ENCODE results near the gene CTSF.
"Not testable (repeated sequence)": the region's sequence is repeated elsewhere in the genome, so short reads cannot be mapped to it uniquely, and the experiment has no call there.

Gene CTSF

DNA sequence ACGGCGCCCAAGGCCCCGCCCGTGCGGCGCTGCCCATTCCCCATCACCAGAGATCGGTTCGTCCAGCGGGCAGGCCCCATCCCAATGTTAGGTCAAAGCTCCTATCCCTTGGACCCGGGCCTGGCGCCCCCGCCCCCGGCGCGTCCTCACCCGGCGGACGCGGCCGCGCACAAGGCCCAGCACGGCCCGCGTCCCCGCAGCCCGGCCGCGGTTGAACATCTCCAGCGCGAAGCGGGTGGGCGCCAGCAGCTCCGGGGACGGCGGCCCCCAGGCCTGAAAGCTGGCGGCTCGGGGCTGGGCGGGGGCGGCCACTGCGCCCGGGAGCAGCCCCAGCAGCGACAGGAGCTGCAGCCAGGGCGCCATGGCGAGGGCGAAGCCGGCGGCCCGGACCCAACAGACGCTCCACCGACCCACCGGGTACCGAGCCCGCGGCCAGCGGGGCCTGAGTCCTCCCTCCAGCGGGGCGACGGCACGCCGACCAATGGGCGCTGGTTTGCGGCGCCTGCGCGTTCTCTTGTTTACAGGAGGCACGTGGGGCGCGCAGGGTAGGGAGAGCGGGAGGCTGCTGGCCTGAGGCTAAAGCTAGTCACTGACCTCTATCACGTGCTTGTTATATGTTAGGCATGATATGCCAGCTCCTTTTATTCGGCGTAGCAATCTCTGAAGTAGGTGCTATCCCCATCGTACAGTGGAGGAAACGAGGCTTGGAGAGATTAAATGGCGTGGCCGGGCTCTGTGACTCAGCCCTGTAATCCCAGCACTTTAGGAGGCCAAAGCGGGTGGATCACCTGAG, at the start of gene CTSF:
Gene CTSF (minus strand): TSS at position 483 of the 793 bp plus-strand sequence. CDS start 120 bp downstream, at position 363.
- no peaks in the 10 kb centered on the region for H3K36me3 ChIP-seq (ENCODE audit: control insufficient read depth in 2 of 2, insufficient read depth in 2 of 2, low read length in 2 of 2)
- no peak within 1 kb of the TSS for H3K27ac ChIP-seq (ENCODE audit: low read depth in 2 of 2, low read length in 2 of 2)
- peaks cover 4% of the 10 kb centered on the region in 2 donors for H3K4me1 ChIP-seq (ENCODE audit: control insufficient read depth in 2 of 2, insufficient read depth in 2 of 2, low read length in 2 of 2)
- peak within 1 kb of the TSS in 1 of 2 donors; percentile 48 for H3K9ac ChIP-seq (ENCODE audit: low read depth in 1 of 2, low read length in 2 of 2)
- no peaks in the 10 kb centered on the region for H3K9me3 ChIP-seq (ENCODE audit: control insufficient read depth in 2 of 2, low read length in 2 of 2)
- peak within 1 kb of the TSS; percentile 57 to 67 for H3K4me3 ChIP-seq (ENCODE audit: low read length in 2 of 2)
- H3K27me3 ChIP-seq (ENCODE audit: control insufficient read depth in 2 of 2, insufficient read depth in 2 of 2, low read length in 2 of 2): no peaks in the 10 kb centered on the region

DNA sequence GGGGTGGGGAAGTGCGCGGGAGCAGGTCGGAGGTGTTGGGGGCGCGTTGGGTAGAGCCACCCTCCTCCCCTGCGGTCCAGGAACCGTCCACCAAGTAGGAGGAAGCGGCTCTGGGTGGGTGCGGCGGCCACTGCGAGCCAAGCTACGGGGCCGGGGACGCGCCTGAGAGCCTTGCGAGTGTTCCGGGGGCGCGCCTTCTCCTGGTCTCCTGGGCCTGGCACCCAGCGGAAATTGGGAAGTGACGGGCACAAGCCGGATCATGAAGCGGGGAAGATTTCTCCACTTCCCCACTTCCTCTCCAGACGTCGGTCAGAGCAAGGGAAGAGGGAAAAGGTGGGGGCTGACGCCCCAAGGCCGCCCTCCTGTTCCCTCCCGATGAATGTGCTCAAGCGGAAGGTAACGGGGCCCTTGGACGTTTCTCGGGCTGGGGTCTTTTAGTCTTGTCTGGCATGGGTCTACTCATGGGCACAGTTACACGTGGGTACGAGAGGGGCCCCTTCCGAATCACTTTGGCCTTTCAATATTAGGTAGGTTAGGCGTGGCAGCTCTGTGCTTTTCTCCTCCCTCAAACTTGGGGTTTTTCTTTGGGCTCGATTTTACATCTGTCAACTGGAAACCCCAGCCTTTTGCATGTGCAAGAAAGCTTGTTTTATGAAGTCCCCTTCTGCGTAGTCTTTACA, 48.9 kb upstream of the CTSF start:
- H3K4me1 ChIP-seq (ENCODE audit: control insufficient read depth in 2 of 2, insufficient read depth in 2 of 2, low read length in 2 of 2): peaks cover 19 to 21% of the 10 kb centered on the region in 2 donors
- no peaks in the 10 kb centered on the region for H3K27me3 ChIP-seq (ENCODE audit: control insufficient read depth in 2 of 2, insufficient read depth in 2 of 2, low read length in 2 of 2)
- peak overlapping the region; percentile 87 to 100 for H3K9ac ChIP-seq (ENCODE audit: low read depth in 1 of 2, low read length in 2 of 2)

DNA sequence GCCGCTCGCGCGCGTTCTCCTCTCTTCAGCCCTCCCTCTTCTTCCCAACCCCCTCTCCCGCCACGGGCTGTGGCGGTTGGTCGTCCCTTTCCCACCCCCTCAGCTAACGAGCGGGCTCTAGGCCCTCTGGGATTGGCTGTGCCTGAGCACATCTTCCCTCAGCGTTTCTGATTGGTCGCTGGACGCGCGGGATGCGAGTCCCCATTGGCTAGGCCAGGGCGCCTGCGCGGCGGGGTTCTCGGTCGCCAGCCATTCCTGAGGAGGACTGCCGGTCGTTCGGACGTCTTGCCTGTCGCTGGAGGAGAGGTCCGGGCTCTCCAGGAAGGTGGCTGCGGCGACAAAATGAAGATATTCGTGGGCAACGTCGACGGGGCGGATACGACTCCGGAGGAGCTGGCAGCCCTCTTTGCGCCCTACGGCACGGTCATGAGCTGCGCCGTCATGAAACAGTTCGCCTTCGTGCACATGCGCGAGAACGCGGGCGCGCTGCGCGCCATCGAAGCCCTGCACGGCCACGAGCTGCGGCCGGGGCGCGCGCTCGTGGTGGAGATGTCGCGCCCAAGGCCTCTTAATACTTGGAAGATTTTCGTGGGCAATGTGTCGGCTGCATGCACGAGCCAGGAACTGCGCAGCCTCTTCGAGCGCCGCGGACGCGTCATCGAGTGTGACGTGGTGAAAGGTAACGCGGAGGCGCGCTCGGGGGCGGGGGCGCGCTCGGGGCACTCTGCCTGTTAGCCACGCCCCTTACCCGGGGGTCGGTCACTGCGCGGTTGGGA, 48.2 kb upstream of the CTSF start, which contains the start of gene RBM14:
Gene RBM14 (plus strand): TSS at position 252 of the 776 bp plus-strand sequence. CDS start 91 bp downstream, at position 343.
- no peaks in the 10 kb centered on the region for H3K27me3 ChIP-seq (ENCODE audit: control insufficient read depth in 2 of 2, insufficient read depth in 2 of 2, low read length in 2 of 2)
- H3K27ac ChIP-seq (ENCODE audit: low read depth in 2 of 2, low read length in 2 of 2): peak within 1 kb of the TSS; percentile 98 to 99
- peak within 1 kb of the TSS; percentile 84 to 98 for H3K4me3 ChIP-seq (ENCODE audit: low read length in 2 of 2)
- peaks cover 0 to 2% of the 10 kb centered on the region in 2 donors for H3K36me3 ChIP-seq (ENCODE audit: control insufficient read depth in 2 of 2, insufficient read depth in 2 of 2, low read length in 2 of 2)
- peaks cover 19 to 21% of the 10 kb centered on the region in 2 donors for H3K4me1 ChIP-seq (ENCODE audit: control insufficient read depth in 2 of 2, insufficient read depth in 2 of 2, low read length in 2 of 2)
- peak within 1 kb of the TSS; percentile 87 to 100 for H3K9ac ChIP-seq (ENCODE audit: low read depth in 1 of 2, low read length in 2 of 2)
- H3K9me3 ChIP-seq (ENCODE audit: control insufficient read depth in 2 of 2, low read length in 2 of 2): no peaks in the 10 kb centered on the region

More for the DNA sequence above, 48.9 kb upstream of the CTSF start:
- H3K9me3 ChIP-seq (ENCODE audit: control insufficient read depth in 2 of 2, low read length in 2 of 2): no peaks in the 10 kb centered on the region
- peak overlapping the region; percentile 98 to 99 for H3K27ac ChIP-seq (ENCODE audit: low read depth in 2 of 2, low read length in 2 of 2)
- peaks cover 0 to 2% of the 10 kb centered on the region in 2 donors for H3K36me3 ChIP-seq (ENCODE audit: control insufficient read depth in 2 of 2, insufficient read depth in 2 of 2, low read length in 2 of 2)
- peak overlapping the region; percentile 84 to 98 for H3K4me3 ChIP-seq (ENCODE audit: low read length in 2 of 2)

DNA sequence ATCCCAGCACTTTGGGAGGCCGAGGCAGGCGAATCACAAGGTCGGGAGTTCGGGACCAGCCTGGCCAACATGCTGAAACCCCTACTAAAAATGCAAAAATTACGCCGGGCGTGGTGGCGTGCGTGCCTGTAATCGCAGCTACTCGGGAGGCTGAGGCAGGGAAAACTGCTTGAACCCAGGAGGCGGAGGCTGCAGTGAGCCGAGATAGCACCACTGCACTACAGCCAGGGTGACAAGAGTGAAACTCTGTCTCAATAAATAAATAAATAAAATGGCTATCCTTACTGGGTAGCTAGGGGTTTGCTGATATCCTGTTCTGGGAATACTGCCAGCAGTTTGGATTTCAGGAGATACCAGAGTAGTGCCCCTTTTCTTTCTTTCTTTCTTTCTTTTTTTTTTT, 45.7 kb upstream of the CTSF start:
- Histone ChIP-seq H3K4me1 (ENCODE audit: control insufficient read depth in 2 of 2, insufficient read depth in 2 of 2, low read length in 2 of 2) (peaks cover 13 to 15% of the 10 kb centered on the region in 2 donors), H3K27ac (ENCODE audit: low read depth in 2 of 2, low read length in 2 of 2) (no peak overlapping the region), H3K27me3 (ENCODE audit: control insufficient read depth in 2 of 2, insufficient read depth in 2 of 2, low read length in 2 of 2) (no peaks in the 10 kb centered on the region), H3K4me3 (ENCODE audit: low read length in 2 of 2) (no peak overlapping the region), H3K9ac (ENCODE audit: low read depth in 1 of 2, low read length in 2 of 2) (no peak overlapping the region), H3K36me3 (ENCODE audit: control insufficient read depth in 2 of 2, insufficient read depth in 2 of 2, low read length in 2 of 2) (no peaks in the 10 kb centered on the region), H3K9me3 (ENCODE audit: control insufficient read depth in 2 of 2, low read length in 2 of 2) (no peaks in the 10 kb centered on the region)

DNA sequence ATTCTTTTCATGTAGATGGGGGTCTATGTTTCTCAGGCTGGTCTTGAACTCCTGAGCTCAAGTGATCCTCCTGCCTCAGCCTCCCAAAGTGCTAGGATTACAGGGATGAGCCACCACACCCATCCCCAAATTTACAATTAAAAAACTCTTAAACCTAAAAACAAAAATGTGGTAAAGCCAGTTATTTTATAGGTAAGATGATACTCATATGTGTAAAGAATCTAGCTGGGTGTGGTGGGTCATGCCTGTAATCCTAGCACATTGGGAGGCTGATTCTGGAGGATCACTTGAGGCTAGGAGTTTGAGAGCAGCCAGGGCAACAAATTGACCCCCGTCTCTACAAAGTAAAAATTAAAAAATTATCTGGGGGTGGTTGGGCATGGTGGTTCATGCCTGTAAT, 44.1 kb upstream of the CTSF start:
- Histone ChIP-seq H3K4me1 (ENCODE audit: control insufficient read depth in 2 of 2, insufficient read depth in 2 of 2, low read length in 2 of 2) (peaks cover 3 to 6% of the 10 kb centered on the region in 2 donors), H3K36me3 (ENCODE audit: control insufficient read depth in 2 of 2, insufficient read depth in 2 of 2, low read length in 2 of 2) (no peaks in the 10 kb centered on the region), H3K27ac (ENCODE audit: low read depth in 2 of 2, low read length in 2 of 2) (no peak overlapping the region), H3K27me3 (ENCODE audit: control insufficient read depth in 2 of 2, insufficient read depth in 2 of 2, low read length in 2 of 2) (no peaks in the 10 kb centered on the region), H3K9me3 (ENCODE audit: control insufficient read depth in 2 of 2, low read length in 2 of 2) (no peaks in the 10 kb centered on the region), H3K9ac (ENCODE audit: low read depth in 1 of 2, low read length in 2 of 2) (no peak overlapping the region), H3K4me3 (ENCODE audit: low read length in 2 of 2) (no peak overlapping the region)

DNA sequence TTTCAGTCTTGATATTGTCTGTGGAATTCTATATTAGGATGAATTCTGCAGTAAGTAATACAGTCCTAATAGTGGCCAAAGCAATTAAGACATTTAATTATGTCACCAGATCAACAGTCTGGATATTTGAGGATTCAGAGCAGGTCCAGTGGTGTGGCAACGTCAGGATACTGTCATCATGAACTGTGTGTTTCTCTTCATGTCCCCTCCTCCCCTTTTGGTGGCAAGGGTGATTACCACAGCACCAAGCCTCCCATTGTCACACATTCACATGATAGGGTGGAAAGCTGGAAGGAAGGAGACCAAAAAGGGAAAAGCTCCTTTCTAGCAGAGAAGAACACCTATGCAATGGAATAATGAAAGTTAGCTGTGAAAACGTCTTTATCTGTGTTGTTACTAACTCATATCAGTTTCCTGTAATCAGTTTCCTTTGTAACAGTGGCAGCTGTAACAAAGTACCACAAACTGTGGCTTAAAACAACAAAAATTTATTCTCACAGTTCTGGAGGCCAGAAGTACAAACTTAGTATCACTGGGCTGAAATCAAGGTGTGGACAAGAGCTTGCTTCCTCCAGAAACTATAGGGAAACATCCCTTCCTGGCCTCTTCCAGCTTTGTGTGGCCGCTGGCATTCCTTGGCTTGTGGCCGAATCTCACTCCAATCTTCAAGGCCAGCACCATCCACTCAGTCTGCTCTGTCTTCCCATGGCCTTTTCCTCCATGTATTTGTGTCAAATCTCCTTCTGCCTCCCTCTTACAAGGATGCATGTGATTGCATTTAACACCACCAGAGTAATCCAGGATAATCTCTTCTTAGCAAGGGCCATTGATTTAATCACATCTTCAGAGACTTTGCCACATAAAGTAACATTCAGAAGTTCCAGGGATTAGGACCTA, 41.6 kb upstream of the CTSF start:
- Histone ChIP-seq H3K27ac (ENCODE audit: low read depth in 2 of 2, low read length in 2 of 2) (no peak overlapping the region), H3K4me3 (ENCODE audit: low read length in 2 of 2) (no peak overlapping the region), H3K9ac (ENCODE audit: low read depth in 1 of 2, low read length in 2 of 2) (no peak overlapping the region), H3K9me3 (ENCODE audit: control insufficient read depth in 2 of 2, low read length in 2 of 2) (no peaks in the 10 kb centered on the region), H3K4me1 (ENCODE audit: control insufficient read depth in 2 of 2, insufficient read depth in 2 of 2, low read length in 2 of 2) (peaks cover 10 to 13% of the 10 kb centered on the region in 2 donors), H3K36me3 (ENCODE audit: control insufficient read depth in 2 of 2, insufficient read depth in 2 of 2, low read length in 2 of 2) (peaks cover 11 to 12% of the 10 kb centered on the region in 2 donors), H3K27me3 (ENCODE audit: control insufficient read depth in 2 of 2, insufficient read depth in 2 of 2, low read length in 2 of 2) (no peaks in the 10 kb centered on the region)

DNA sequence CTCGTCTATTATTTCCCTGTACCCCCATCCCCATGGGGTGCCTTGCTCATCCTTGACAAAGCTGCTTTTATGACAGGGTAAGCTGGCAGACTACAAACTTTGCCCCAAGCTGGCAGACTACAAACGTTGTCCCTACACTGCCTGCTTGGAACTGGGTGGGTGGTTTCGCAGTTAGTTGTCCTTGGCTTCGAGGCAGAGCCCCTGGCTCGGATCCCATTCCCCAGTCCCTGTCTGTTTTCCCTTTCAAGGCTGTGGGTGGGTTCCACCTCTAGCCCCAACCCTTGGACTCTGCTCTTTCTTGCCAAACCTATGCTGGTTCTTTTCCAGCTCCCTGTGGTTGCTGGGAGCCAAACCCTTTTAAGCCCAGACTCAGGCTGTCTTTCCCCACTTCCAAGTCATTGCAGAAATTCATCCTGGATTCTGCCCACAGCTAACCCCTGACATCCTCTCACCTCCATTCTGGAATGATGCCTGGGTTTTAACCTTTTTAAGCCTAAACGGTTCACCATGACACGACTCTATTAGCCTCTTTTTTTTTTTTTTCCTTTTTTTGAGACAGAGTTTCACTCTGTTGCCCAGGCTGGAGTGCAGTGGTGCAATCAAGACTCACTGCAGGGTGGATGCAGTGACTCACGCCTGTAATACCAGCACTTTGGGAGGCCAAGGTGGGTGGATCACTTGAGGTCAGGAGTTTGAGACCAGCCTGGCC, 38.9 kb upstream of the CTSF start:
- Histone ChIP-seq H3K4me1 (ENCODE audit: control insufficient read depth in 2 of 2, insufficient read depth in 2 of 2, low read length in 2 of 2) (peaks cover 10 to 13% of the 10 kb centered on the region in 2 donors), H3K36me3 (ENCODE audit: control insufficient read depth in 2 of 2, insufficient read depth in 2 of 2, low read length in 2 of 2) (peaks cover 24 to 28% of the 10 kb centered on the region in 2 donors), H3K9ac (ENCODE audit: low read depth in 1 of 2, low read length in 2 of 2) (peak overlapping the region; percentile 24 to 37), H3K27me3 (ENCODE audit: control insufficient read depth in 2 of 2, insufficient read depth in 2 of 2, low read length in 2 of 2) (no peaks in the 10 kb centered on the region), H3K27ac (ENCODE audit: low read depth in 2 of 2, low read length in 2 of 2) (peak overlapping the region; percentile 67 to 75), H3K9me3 (ENCODE audit: control insufficient read depth in 2 of 2, low read length in 2 of 2) (no peaks in the 10 kb centered on the region), H3K4me3 (ENCODE audit: low read length in 2 of 2) (no peak overlapping the region)

DNA sequence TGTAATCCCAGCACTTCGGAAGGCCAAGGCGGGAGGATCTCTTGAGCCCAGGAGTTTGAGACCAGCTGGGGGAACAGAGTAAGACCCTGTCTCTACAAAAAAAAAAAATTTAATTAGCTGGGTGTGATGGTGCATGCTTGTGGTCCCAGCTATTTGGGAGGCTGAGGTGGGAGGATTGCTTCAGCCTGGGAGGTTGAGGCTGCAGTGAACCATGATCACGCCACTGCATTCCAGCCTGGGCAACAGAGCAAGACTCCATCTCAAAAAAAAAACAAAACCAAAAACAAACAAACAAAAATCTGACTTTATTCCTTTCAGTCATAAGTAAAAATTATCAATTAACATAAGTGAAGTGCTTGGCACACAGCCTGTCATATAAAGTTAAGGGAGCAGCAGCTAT, 38.2 kb upstream of the CTSF start:
- peak overlapping the region; percentile 67 to 75 for H3K27ac ChIP-seq (ENCODE audit: low read depth in 2 of 2, low read length in 2 of 2)
- H3K4me1 ChIP-seq (ENCODE audit: control insufficient read depth in 2 of 2, insufficient read depth in 2 of 2, low read length in 2 of 2): peaks cover 10 to 13% of the 10 kb centered on the region in 2 donors
- H3K9me3 ChIP-seq (ENCODE audit: control insufficient read depth in 2 of 2, low read length in 2 of 2); H3K9ac ChIP-seq (ENCODE audit: low read depth in 1 of 2, low read length in 2 of 2); H3K27me3 ChIP-seq (ENCODE audit: control insufficient read depth in 2 of 2, insufficient read depth in 2 of 2, low read length in 2 of 2); H3K4me3 ChIP-seq (ENCODE audit: low read length in 2 of 2): not testable (repeated sequence)
- peaks cover 24 to 30% of the 10 kb centered on the region in 2 donors for H3K36me3 ChIP-seq (ENCODE audit: control insufficient read depth in 2 of 2, insufficient read depth in 2 of 2, low read length in 2 of 2)

DNA sequence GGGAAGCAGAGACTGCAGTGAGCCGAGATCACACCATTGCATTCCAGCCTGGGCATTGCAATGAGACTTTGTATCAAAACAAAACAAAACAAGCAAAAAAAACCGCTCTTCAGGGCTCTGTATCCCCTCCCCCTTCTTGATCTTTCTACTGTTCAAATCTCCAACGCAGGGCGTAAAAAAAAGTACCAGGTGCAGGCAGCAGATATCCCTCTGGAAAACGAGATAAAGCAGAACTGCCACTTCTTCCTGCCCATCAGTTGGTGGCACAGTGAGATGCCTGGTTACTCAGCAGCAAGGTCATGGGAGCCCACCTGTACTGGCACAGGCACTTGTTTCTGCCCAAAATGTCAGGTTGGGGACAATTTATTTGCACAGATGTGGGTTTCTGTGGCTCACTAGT, 35.7 kb upstream of the CTSF start:
- H3K9ac ChIP-seq (ENCODE audit: low read depth in 1 of 2, low read length in 2 of 2): no peak overlapping the region
- H3K27me3 ChIP-seq (ENCODE audit: control insufficient read depth in 2 of 2, insufficient read depth in 2 of 2, low read length in 2 of 2): no peaks in the 10 kb centered on the region
- peaks cover 10 to 13% of the 10 kb centered on the region in 2 donors for H3K4me1 ChIP-seq (ENCODE audit: control insufficient read depth in 2 of 2, insufficient read depth in 2 of 2, low read length in 2 of 2)
- no peaks in the 10 kb centered on the region for H3K9me3 ChIP-seq (ENCODE audit: control insufficient read depth in 2 of 2, low read length in 2 of 2)
- no peak overlapping the region for H3K4me3 ChIP-seq (ENCODE audit: low read length in 2 of 2)
- peaks cover 37 to 46% of the 10 kb centered on the region in 2 donors for H3K36me3 ChIP-seq (ENCODE audit: control insufficient read depth in 2 of 2, insufficient read depth in 2 of 2, low read length in 2 of 2)
- H3K27ac ChIP-seq (ENCODE audit: low read depth in 2 of 2, low read length in 2 of 2): no peak overlapping the region

Data from mucosa of rectum (tissue), 2 donors.